Large intestine (tissue), 3 donors: ENCODE data around the gene NDUFV2. TPM values are rescaled to one million over a fixed set of nuclear protein-coding genes. Genes with fewer than 3 reads are reported as not detected.

Experiments used
- DNase-seq, 2 donors: peaks; one replicate each; pipeline versions ENCODE4 v3.0.0 to v3.0.0-alpha.2; 2013
- H3K27ac ChIP-seq: one replicate; pipeline ENCODE4 v1.5.1; 2013; ENCODE audit warnings: low read length
- H3K27me3 ChIP-seq: 2 replicates; pipeline ENCODE4 v1.6.1; 2013; ENCODE audit warnings: low read length; ENCODE audit not compliant: control insufficient read depth, insufficient read depth
- H3K36me3 ChIP-seq: 2 replicates; pipeline ENCODE4 v1.6.1; 2013; ENCODE audit warnings: low read length; ENCODE audit not compliant: control insufficient read depth, insufficient read depth
- H3K4me1 ChIP-seq: one replicate; pipeline ENCODE4 v1.6.1; 2013; ENCODE audit warnings: low read length; ENCODE audit not compliant: control insufficient read depth, insufficient read depth
- H3K4me3 ChIP-seq: one replicate; pipeline ENCODE4 v1.5.1; 2013; ENCODE audit warnings: low read length
- H3K9me3 ChIP-seq: one replicate; pipeline ENCODE4 v1.6.1; 2013; ENCODE audit warnings: mild to moderate bottlenecking, low read depth, low read length, moderate library complexity; ENCODE audit not compliant: control insufficient read depth
- WGBS: methylation state at CpG from one replicate; pipeline ENCODE4 v1.1.5; 2013; ENCODE audit warnings: low lambda C conversion rate; ENCODE audit not compliant: insufficient coverage; 5-methylcytosine and 5-hydroxymethylcytosine counted together
- polyA plus RNA-seq: library from polyadenylated mRNA; unstranded; fragments of 120-200 nt; gene quantifications from one replicate; pipeline ENCODE4 v1.2.1, GENCODE V29; 2013

Gene NDUFV2
- polyA plus RNA-seq, 1 donor: 126 TPM

- H3K27ac ChIP-seq: no peak overlapping the region
Measured at GRCh38 chr18:9066817-9067306, 35.6 kb upstream of the NDUFV2 start.

GRCh38 chr18:9067823-9068222 is 34.7 kb upstream of the NDUFV2 start:
- no peaks in the 10 kb centered on the region for H3K36me3 ChIP-seq
- H3K27me3 ChIP-seq: no peaks in the 10 kb centered on the region
- no peak for DNase-seq
- no CpG with 5 or more reads among the region's 6 CpGs for WGBS
- H3K4me3 ChIP-seq: no peak overlapping the region
- H3K4me1 ChIP-seq: no peaks in the 10 kb centered on the region
- peak overlapping the region; percentile 31 for H3K27ac ChIP-seq
- no peaks in the 10 kb centered on the region for H3K9me3 ChIP-seq

More at GRCh38 chr18:9066817-9067306, 35.6 kb upstream of the NDUFV2 start:
- WGBS: no CpG with 5 or more reads among the region's 5 CpGs
- H3K4me3 ChIP-seq: no peak overlapping the region
- H3K9me3 ChIP-seq: no peaks in the 10 kb centered on the region
- no peak for DNase-seq
- no peaks in the 10 kb centered on the region for H3K36me3 ChIP-seq
- H3K27me3 ChIP-seq: no peaks in the 10 kb centered on the region
- H3K4me1 ChIP-seq: no peaks in the 10 kb centered on the region

GRCh38 chr18:9068346-9068745 is 34.2 kb upstream of the NDUFV2 start:
- Histone ChIP-seq H3K9me3 (no peaks in the 10 kb centered on the region), H3K36me3 (no peaks in the 10 kb centered on the region), H3K27me3 (no peaks in the 10 kb centered on the region), H3K27ac (peak overlapping the region; percentile 64), H3K4me3 (no peak overlapping the region), H3K4me1 (peaks cover 2% of the 10 kb centered on the region)
- DNase-seq: peak; percentile 51 to 63
- no CpG with 5 or more reads among the region's 2 CpGs for WGBS

GRCh38 chr18:9069601-9070000 is 32.9 kb upstream of the NDUFV2 start:
- no peak overlapping the region for H3K27ac ChIP-seq
- no peaks in the 10 kb centered on the region for H3K36me3 ChIP-seq
- no peaks in the 10 kb centered on the region for H3K9me3 ChIP-seq
- no peak overlapping the region for H3K4me3 ChIP-seq
- WGBS: no CpG with 5 or more reads among the region's 9 CpGs
- H3K27me3 ChIP-seq: no peaks in the 10 kb centered on the region
- DNase-seq: no peak
- H3K4me1 ChIP-seq: peaks cover 3% of the 10 kb centered on the region

GRCh38 chr18:9070212-9070611 is 32.3 kb upstream of the NDUFV2 start:
- no peaks in the 10 kb centered on the region for H3K9me3 ChIP-seq
- H3K27ac ChIP-seq: no peak overlapping the region
- WGBS: no CpG with 5 or more reads among the region's 5 CpGs
- H3K4me3 ChIP-seq: no peak overlapping the region
- no peaks in the 10 kb centered on the region for H3K27me3 ChIP-seq
- H3K4me1 ChIP-seq: peaks cover 3% of the 10 kb centered on the region
- no peak for DNase-seq
- no peaks in the 10 kb centered on the region for H3K36me3 ChIP-seq

- Histone ChIP-seq H3K36me3 (no peaks in the 10 kb centered on the region), H3K27ac (no peak overlapping the region), H3K9me3 (no peaks in the 10 kb centered on the region), H3K4me3 (no peak overlapping the region), H3K4me1 (no peaks in the 10 kb centered on the region), H3K27me3 (no peaks in the 10 kb centered on the region)
- no peak for DNase-seq
- WGBS: no CpG with 5 or more reads among the region's 6 CpGs
Measured at GRCh38 chr18:9079818-9080528, 22.5 kb upstream of the NDUFV2 start.

GRCh38 chr18:9081940-9082339 is 20.6 kb upstream of the NDUFV2 start:
- DNase-seq: no peak
- WGBS: 83% methylated on average over 1 of the region's 4 CpGs
- no peaks in the 10 kb centered on the region for H3K36me3 ChIP-seq
- no peaks in the 10 kb centered on the region for H3K27me3 ChIP-seq
- H3K9me3 ChIP-seq: no peaks in the 10 kb centered on the region
- no peak overlapping the region for H3K27ac ChIP-seq
- no peaks in the 10 kb centered on the region for H3K4me1 ChIP-seq
- H3K4me3 ChIP-seq: no peak overlapping the region

GRCh38 chr18:9082711-9083510 is 19.6 kb upstream of the NDUFV2 start:
- H3K4me3 ChIP-seq: no peak overlapping the region
- no peaks in the 10 kb centered on the region for H3K27me3 ChIP-seq
- H3K4me1 ChIP-seq: no peaks in the 10 kb centered on the region
- H3K36me3 ChIP-seq: no peaks in the 10 kb centered on the region
- 100% methylated on average over 1 of the region's 5 CpGs for WGBS
- DNase-seq: no peak
- no peaks in the 10 kb centered on the region for H3K9me3 ChIP-seq
- H3K27ac ChIP-seq: peak overlapping the region; percentile 12

GRCh38 chr18:9086015-9086414 is 16.5 kb upstream of the NDUFV2 start:
- no peaks in the 10 kb centered on the region for H3K36me3 ChIP-seq
- no peaks in the 10 kb centered on the region for H3K27me3 ChIP-seq
- H3K4me3 ChIP-seq: no peak overlapping the region
- no peak overlapping the region for H3K27ac ChIP-seq
- H3K4me1 ChIP-seq: no peaks in the 10 kb centered on the region
- no peak for DNase-seq
- H3K9me3 ChIP-seq: no peaks in the 10 kb centered on the region
- WGBS: no CpG with 5 or more reads among the region's 2 CpGs

GRCh38 chr18:9086624-9087023 is 15.9 kb upstream of the NDUFV2 start:
- Histone ChIP-seq H3K9me3 (no peaks in the 10 kb centered on the region), H3K4me3 (no peak overlapping the region), H3K27ac (no peak overlapping the region), H3K27me3 (no peaks in the 10 kb centered on the region), H3K36me3 (no peaks in the 10 kb centered on the region), H3K4me1 (no peaks in the 10 kb centered on the region)
- 92% methylated on average over 1 of the region's 1 CpG for WGBS
- no peak for DNase-seq
